Nephron progenitor cell (in vitro differentiated cells): ENCODE data around the gene EIF4EBP2.

ENCODE experiments used
- DNase-seq: peaks from one replicate; pipeline ENCODE4 v3.0.0; 2021
- H3K27ac Mint-ChIP-seq: 2 replicates; pipeline ENCODE4 v1.8.0; 2021; ENCODE audit warnings: mild to moderate bottlenecking, moderate library complexity, mixed read lengths
- H3K27me3 Mint-ChIP-seq: 2 replicates; pipeline ENCODE4 v1.8.0; 2021; ENCODE audit warnings: mild to moderate bottlenecking, low read depth, mixed read lengths; ENCODE audit not compliant: poor library complexity
- H3K36me3 Mint-ChIP-seq: 2 replicates; pipeline ENCODE4 v1.8.0; 2021; ENCODE audit warnings: low read depth, mixed read lengths
- H3K4me1 Mint-ChIP-seq: 2 replicates; pipeline ENCODE4 v1.8.0; 2021; ENCODE audit warnings: mixed read lengths
- H3K4me3 Mint-ChIP-seq: 2 replicates; pipeline ENCODE4 v1.8.0; 2021; ENCODE audit warnings: mild to moderate bottlenecking, moderate library complexity, mixed read lengths
- H3K9me3 Mint-ChIP-seq: 2 replicates; pipeline ENCODE4 v1.8.0; 2021; ENCODE audit warnings: mild to moderate bottlenecking, moderate library complexity, mixed read lengths
- CTCF ChIP-seq: fragments of 200-600 bp; sonication (generic); IDR thresholded peaks from 2 replicates; pipeline ENCODE4 v1.5.0; 2021; ENCODE audit warnings: antibody characterized with exemption

The EIF4EBP2 gene

GRCh38 chr10:70465832-70466231, 61.9 kb downstream of the EIF4EBP2 start:
- H3K4me3 Mint-ChIP-seq = no peak overlapping the region
- H3K27me3 Mint-ChIP-seq = peaks cover 15% of the 10 kb centered on the region
- no peaks in the 10 kb centered on the region for H3K36me3 Mint-ChIP-seq
- peaks cover 45% of the 10 kb centered on the region for H3K4me1 Mint-ChIP-seq
- no peak for TF ChIP-seq CTCF
- no peaks in the 10 kb centered on the region for H3K9me3 Mint-ChIP-seq
- DNase-seq = no peak
- H3K27ac Mint-ChIP-seq = peak overlapping the region; percentile 25

DNA sequence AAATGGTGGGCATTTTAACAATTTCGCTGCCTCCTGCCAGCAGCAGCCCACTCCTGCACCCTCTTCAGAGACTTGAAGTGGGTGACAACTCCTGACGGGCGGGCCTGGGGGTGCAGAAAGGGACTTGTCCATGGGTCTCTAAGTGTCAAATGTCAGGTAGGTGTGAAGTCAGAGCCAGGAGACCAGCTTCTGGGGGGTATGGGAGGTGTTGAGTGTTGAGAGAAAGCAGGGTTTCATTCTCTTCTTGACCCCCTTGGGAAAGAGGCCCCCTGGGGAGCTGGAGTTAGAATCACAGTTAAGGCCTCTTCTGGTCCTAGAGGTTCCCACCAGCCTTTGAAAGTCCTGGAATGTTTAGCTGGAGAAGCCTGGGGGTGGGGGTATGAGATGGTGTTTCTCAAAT, 63.0 kb downstream of the EIF4EBP2 start:
- no peaks in the 10 kb centered on the region for H3K9me3 Mint-ChIP-seq
- TF ChIP-seq CTCF = no peak
- H3K4me1 Mint-ChIP-seq = peaks cover 49% of the 10 kb centered on the region
- H3K4me3 Mint-ChIP-seq = no peak overlapping the region
- DNase-seq = no peak
- peaks cover 7% of the 10 kb centered on the region for H3K27me3 Mint-ChIP-seq
- H3K36me3 Mint-ChIP-seq = no peaks in the 10 kb centered on the region
- H3K27ac Mint-ChIP-seq = no peak overlapping the region

- Mint-ChIP-seq H3K27ac (no peak overlapping the region), H3K4me3 (no peak overlapping the region), H3K36me3 (no peaks in the 10 kb centered on the region), H3K4me1 (peaks cover 59% of the 10 kb centered on the region), H3K9me3 (no peaks in the 10 kb centered on the region), H3K27me3 (peaks cover 37% of the 10 kb centered on the region)
- no peak for DNase-seq
- no peak for TF ChIP-seq CTCF
These were observed 69.0 kb downstream of the EIF4EBP2 start for GRCh38 chr10:70472799-70473454.

GRCh38 chr10:70474780-70475179, 70.8 kb downstream of the EIF4EBP2 start:
- Mint-ChIP-seq H3K9me3 (no peaks in the 10 kb centered on the region), H3K4me3 (no peak overlapping the region), H3K4me1 (peaks cover 50% of the 10 kb centered on the region), H3K27me3 (peaks cover 40% of the 10 kb centered on the region), H3K36me3 (no peaks in the 10 kb centered on the region), H3K27ac (no peak overlapping the region)
- TF ChIP-seq CTCF = no peak
- DNase-seq = no peak

DNA sequence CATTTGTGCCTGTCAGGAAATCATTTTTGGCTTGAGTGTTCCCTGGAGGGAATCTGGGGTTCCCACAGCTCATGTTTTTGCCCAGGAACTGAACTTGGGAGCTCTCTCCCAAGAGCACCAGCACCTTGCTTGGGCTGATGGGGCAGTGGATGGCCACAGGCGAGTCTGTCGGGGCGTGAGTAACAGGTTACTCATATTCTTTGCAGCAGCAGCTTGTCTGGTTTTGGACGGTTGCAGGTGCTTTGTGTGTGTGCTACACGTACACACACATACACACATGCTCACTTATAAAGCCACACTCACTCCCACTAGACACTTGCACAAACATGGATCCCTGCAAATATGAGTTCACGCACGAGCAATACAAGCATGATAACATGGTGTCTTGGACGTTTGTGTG, 71.7 kb downstream of the EIF4EBP2 start:
- Mint-ChIP-seq H3K9me3 (no peaks in the 10 kb centered on the region), H3K27ac (no peak overlapping the region), H3K4me1 (peaks cover 55% of the 10 kb centered on the region), H3K27me3 (peaks cover 43% of the 10 kb centered on the region), H3K36me3 (no peaks in the 10 kb centered on the region), H3K4me3 (no peak overlapping the region)
- DNase-seq = no peak
- no peak for TF ChIP-seq CTCF
